ENCODE measurements around the gene ABLIM3.

ABLIM3 gene

DNA sequence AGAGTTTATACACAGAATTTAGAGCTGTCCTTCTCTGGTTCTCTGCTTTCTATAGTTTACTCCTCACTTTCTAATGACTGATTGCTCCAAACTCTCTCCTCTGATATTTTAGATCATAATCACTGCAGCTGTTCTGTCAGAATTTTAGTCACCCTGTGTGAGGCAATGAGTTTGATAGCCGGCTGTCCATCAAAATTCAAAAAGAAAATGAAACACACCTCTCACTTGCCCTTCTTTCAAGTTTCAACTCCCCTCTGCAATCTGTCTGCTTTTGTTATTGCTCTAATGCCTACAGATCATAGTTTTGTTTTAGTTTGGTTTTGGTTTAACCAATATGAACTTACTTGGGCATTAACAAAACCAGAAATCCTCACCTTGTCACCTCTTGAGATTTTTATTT, 23.3 kb upstream of the ABLIM3 start:
- Histone ChIP-seq H3K27ac (no peak overlapping the region), H3K79me2 (no peaks in the 10 kb centered on the region), H3K9me3 (ENCODE audit: control insufficient read depth, low read length) (no peaks in the 10 kb centered on the region), H3K27me3 (ENCODE audit: control insufficient read depth, insufficient read depth, low read length) (no peaks in the 10 kb centered on the region), H3K4me3 (ENCODE audit: low read depth, low read length) (no peak overlapping the region), H3K4me2 (ENCODE audit: low read length) (no peak overlapping the region), H2AFZ (no peak overlapping the region), H3K36me3 (ENCODE audit: control insufficient read depth, insufficient read depth, low read length) (no peaks in the 10 kb centered on the region), H3K4me1 (peaks cover 2% of the 10 kb centered on the region), H3K9ac (no peak overlapping the region)
- TF ChIP-seq CTCF (IDR thresholded peaks at IDR 0.05), result no peak

GRCh38 chr5:149118463-149118862, 22.8 kb upstream of the ABLIM3 start:
- peaks cover 2% of the 10 kb centered on the region for H3K4me1 ChIP-seq
- H2AFZ ChIP-seq, result no peak overlapping the region
- H3K4me2 ChIP-seq (ENCODE audit: low read length), result no peak overlapping the region
- TF ChIP-seq CTCF (IDR thresholded peaks at IDR 0.05), result no peak
- no peak overlapping the region for H3K9ac ChIP-seq
- H3K27me3 ChIP-seq (ENCODE audit: control insufficient read depth, insufficient read depth, low read length), result no peaks in the 10 kb centered on the region
- H3K4me3 ChIP-seq (ENCODE audit: low read depth, low read length), result no peak overlapping the region
- H3K9me3 ChIP-seq (ENCODE audit: control insufficient read depth, low read length), result no peaks in the 10 kb centered on the region
- no peak overlapping the region for H3K27ac ChIP-seq
- no peaks in the 10 kb centered on the region for H3K79me2 ChIP-seq
- H3K36me3 ChIP-seq (ENCODE audit: control insufficient read depth, insufficient read depth, low read length), result no peaks in the 10 kb centered on the region

DNA sequence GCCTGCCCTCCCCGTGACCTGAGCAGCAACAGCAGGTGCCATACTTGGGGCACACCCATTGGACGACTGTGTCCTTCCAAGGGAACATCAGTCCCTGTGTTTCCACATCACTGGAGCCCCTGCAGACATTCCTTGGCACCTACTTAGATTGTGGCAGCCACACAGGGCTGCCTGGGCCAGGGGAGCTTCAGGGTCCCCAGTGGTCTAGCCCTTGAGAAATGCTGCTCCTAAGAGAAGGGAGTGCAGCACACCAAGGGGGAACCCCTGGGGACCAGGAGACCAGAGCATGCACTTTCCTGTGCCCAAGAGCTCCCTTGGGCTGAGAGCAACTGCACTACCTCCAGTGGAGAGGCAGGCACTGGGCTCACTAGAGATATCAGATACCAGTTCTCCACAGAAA, 20.1 kb upstream of the ABLIM3 start:
- H3K79me2 ChIP-seq, result no peaks in the 10 kb centered on the region
- H3K27me3 ChIP-seq (ENCODE audit: control insufficient read depth, insufficient read depth, low read length), result no peaks in the 10 kb centered on the region
- no peak overlapping the region for H2AFZ ChIP-seq
- H3K4me2 ChIP-seq (ENCODE audit: low read length), result no peak overlapping the region
- H3K4me3 ChIP-seq (ENCODE audit: low read depth, low read length), result no peak overlapping the region
- no peak overlapping the region for H3K9ac ChIP-seq
- peaks cover 9% of the 10 kb centered on the region for H3K4me1 ChIP-seq
- H3K27ac ChIP-seq, result no peak overlapping the region
- H3K9me3 ChIP-seq (ENCODE audit: control insufficient read depth, low read length), result no peaks in the 10 kb centered on the region
- no peak for TF ChIP-seq CTCF (IDR thresholded peaks at IDR 0.05)
- no peaks in the 10 kb centered on the region for H3K36me3 ChIP-seq (ENCODE audit: control insufficient read depth, insufficient read depth, low read length)

DNA sequence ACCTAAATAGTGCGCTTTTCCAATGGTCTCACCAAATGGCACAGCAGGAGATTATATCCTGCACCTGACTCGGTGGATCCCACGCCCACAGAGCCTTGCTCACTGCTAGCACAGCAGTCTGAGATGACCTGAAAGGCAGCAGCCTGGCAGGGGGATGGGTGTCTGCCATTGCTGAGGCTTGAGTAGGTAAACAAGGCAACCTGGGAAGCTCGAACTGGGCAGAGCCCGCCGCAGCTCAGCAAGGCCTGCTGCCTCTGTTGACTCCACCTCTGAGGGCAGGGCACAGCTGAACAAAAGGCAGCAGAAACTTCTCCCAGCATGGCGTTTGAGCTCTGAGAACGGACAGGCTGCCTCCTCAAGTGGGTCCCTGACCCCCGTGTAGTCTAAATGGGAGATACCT, 18.1 kb upstream of the ABLIM3 start:
- H3K4me2 ChIP-seq (ENCODE audit: low read length), result no peak overlapping the region
- H2AFZ ChIP-seq, result no peak overlapping the region
- no peaks in the 10 kb centered on the region for H3K79me2 ChIP-seq
- H3K4me3 ChIP-seq (ENCODE audit: low read depth, low read length), result no peak overlapping the region
- TF ChIP-seq CTCF (IDR thresholded peaks at IDR 0.05), result no peak
- no peaks in the 10 kb centered on the region for H3K9me3 ChIP-seq (ENCODE audit: control insufficient read depth, low read length)
- H3K27me3 ChIP-seq (ENCODE audit: control insufficient read depth, insufficient read depth, low read length), result no peaks in the 10 kb centered on the region
- peaks cover 18% of the 10 kb centered on the region for H3K4me1 ChIP-seq
- no peaks in the 10 kb centered on the region for H3K36me3 ChIP-seq (ENCODE audit: control insufficient read depth, insufficient read depth, low read length)
- H3K9ac ChIP-seq, result no peak overlapping the region
- no peak overlapping the region for H3K27ac ChIP-seq

DNA sequence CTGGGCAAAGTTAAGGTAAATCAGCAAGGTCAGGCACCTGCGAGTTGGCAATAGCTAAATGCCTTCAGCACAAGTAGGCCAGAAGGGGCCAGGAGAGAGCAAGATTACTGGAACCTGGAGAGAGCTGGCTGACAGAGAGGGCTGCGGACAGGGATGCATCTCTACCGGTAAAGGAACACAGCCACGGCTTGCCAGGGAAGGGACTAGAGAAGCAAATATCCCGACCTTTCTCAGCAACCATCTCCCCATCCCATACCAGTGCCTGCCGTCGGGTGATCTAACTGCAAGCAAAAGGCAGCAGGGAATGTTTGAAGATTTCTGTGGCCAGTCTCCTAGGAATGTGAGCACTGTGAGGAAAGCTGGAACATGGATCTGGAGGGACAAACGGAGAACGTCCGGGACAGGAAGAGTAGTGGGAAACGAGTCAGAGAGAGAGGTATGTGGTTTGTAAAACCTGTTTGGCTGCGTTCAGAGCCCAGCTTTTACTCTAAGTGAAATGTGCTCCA, 15.9 kb upstream of the ABLIM3 start:
- Histone ChIP-seq H3K9ac (no peak overlapping the region), H3K9me3 (ENCODE audit: control insufficient read depth, low read length) (no peaks in the 10 kb centered on the region), H3K27me3 (ENCODE audit: control insufficient read depth, insufficient read depth, low read length) (no peaks in the 10 kb centered on the region), H3K4me3 (ENCODE audit: low read depth, low read length) (peak overlapping the region; percentile 18), H2AFZ (peak overlapping the region; percentile 80), H3K4me2 (ENCODE audit: low read length) (peak overlapping the region; percentile 60), H3K79me2 (no peaks in the 10 kb centered on the region), H3K4me1 (peaks cover 32% of the 10 kb centered on the region), H3K36me3 (ENCODE audit: control insufficient read depth, insufficient read depth, low read length) (no peaks in the 10 kb centered on the region), H3K27ac (peak overlapping the region; percentile 36)
- peak; percentile 57 for TF ChIP-seq CTCF (IDR thresholded peaks at IDR 0.05)
